ENCODE data around the gene L1TD1. TPM values are rescaled to one million over a fixed set of nuclear protein-coding genes. Genes with fewer than 3 reads are reported as not detected.
A peak's percentile ranks its signal among the peaks of the same experiment; 100 is the strongest.

The L1TD1 gene
- total and polyA plus RNA-seq, 2 donors (not counting 1 experiment from before 2014, with no cell fraction given): 0.17 TPM; not detected in 1

DNA sequence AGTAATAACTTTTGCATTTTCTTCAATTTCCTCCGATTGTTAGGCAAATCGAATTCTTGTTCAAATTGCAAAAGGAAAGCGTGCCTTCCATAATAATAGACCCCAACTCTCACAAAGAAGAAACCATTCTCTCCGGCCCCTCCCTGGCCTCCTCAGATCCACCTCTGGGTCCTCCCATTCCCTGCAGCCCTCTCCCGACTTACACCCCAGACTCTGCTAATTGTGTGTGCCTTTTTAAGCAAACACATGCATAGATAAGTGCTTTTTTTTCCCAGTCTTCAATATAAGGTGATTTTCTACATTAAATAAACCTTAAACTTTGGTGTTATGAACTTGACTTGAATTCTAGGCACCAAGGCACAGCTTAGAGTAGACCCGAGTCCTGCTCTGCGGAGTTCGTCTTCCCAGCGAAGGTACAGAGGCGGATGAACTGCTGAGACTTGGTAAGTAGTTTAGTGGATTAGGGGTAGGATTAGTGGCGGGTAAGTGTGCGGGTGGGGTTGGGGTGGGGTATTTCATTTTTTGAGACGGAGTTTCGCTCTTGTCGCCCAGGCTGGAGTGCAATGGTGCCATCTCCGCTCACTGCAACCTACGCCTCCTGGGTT is 1.5 kb downstream of the L1TD1 start:
- Histone ChIP-seq H3K4me2 (ENCODE audit: extremely low read depth, insufficient read depth, low read length) (no peak overlapping the region), H3K9me3 (ENCODE audit: control insufficient read depth, insufficient read depth, low read depth, low read length) (no peaks in the 10 kb centered on the region), H2AFZ (ENCODE audit: low read length) (no peak overlapping the region), H3K4me1 (ENCODE audit: control insufficient read depth, extremely low read depth, insufficient read depth, low read length) (no peaks in the 10 kb centered on the region), H3K79me2 (ENCODE audit: control insufficient read depth, insufficient read depth, low read length) (no peaks in the 10 kb centered on the region), H3K9ac (ENCODE audit: insufficient read depth, low read length) (no peak overlapping the region), H3K27me3 (ENCODE audit: control insufficient read depth, insufficient read depth, low read length) (no peaks in the 10 kb centered on the region), H4K20me1 (ENCODE audit: control insufficient read depth, extremely low read depth, insufficient read depth, low read length) (no peaks in the 10 kb centered on the region), H3K36me3 (ENCODE audit: control insufficient read depth, insufficient read depth, low read length) (no peaks in the 10 kb centered on the region), H3K4me3 (replicated peaks in 1 of 4; ENCODE audit: control extremely low read depth in 1 of 4, insufficient read depth in 1 of 4, low read depth in 3 of 4, low read length in 4 of 4) (no peak overlapping the region), H3K27ac (ENCODE audit: insufficient read depth, low read length) (no peak overlapping the region)
- TF ChIP-seq, protein P1, sequence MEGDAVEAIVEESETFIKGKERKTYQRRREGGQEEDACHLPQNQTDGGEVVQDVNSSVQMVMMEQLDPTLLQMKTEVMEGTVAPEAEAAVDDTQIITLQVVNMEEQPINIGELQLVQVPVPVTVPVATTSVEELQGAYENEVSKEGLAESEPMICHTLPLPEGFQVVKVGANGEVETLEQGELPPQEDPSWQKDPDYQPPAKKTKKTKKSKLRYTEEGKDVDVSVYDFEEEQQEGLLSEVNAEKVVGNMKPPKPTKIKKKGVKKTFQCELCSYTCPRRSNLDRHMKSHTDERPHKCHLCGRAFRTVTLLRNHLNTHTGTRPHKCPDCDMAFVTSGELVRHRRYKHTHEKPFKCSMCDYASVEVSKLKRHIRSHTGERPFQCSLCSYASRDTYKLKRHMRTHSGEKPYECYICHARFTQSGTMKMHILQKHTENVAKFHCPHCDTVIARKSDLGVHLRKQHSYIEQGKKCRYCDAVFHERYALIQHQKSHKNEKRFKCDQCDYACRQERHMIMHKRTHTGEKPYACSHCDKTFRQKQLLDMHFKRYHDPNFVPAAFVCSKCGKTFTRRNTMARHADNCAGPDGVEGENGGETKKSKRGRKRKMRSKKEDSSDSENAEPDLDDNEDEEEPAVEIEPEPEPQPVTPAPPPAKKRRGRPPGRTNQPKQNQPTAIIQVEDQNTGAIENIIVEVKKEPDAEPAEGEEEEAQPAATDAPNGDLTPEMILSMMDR (conservative IDR thresholded peaks at IDR 0.05 in 1 of 2, IDR thresholded peaks at IDR 0.05 in 1 of 2; ENCODE audit: low read depth in 1 of 2, low read length in 2 of 2): no peak
- no peak for TF ChIP-seq EZH2 (IDR thresholded peaks at IDR 0.05; ENCODE audit: low read length, missing control alignments)
- no peak for DNase-seq (ENCODE audit: low read depth in 2 of 2)

DNA sequence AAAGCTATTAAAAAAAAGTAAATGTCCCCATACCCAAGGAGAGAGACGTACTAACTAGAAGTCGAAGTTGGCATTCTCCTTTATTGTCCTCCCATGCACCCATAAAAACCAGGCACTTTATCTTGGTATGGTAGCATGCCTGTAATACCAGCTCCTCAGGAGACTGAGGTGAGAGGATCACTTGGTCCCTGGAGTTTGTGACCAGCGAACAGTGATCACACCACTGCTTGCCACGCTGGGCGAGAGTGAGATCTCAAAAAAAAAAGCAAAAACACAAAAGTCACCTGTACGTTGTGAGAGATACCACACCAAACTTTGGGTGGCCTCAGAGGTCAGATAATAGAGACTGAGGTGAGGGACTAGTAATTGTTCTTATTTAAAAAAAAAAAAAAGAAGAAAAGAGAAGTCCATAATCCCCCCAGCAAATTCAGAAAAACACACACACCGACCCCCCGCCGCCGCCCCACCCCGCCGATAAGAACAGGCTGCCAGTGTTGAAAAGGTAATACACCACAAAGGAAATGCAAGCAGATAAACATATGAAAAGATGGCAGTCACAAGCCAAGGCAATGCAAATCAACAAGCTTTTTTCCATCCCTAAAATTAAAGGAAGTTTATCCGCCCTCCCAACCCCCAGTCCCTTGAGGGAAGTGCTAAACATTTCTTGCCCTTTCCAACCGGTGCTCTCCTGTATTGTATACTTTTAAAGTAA is 3.6 kb downstream of the L1TD1 start:
- no peak overlapping the region for H3K4me2 ChIP-seq (ENCODE audit: extremely low read depth, insufficient read depth, low read length)
- no peak overlapping the region for H3K27ac ChIP-seq (ENCODE audit: insufficient read depth, low read length)
- no peaks in the 10 kb centered on the region for H3K4me1 ChIP-seq (ENCODE audit: control insufficient read depth, extremely low read depth, insufficient read depth, low read length)
- DNase-seq (ENCODE audit: low read depth in 2 of 2): no peak
- no peaks in the 10 kb centered on the region for H3K36me3 ChIP-seq (ENCODE audit: control insufficient read depth, insufficient read depth, low read length)
- no peaks in the 10 kb centered on the region for H3K9me3 ChIP-seq (ENCODE audit: control insufficient read depth, insufficient read depth, low read depth, low read length)
- no peak for TF ChIP-seq EZH2 (IDR thresholded peaks at IDR 0.05; ENCODE audit: low read length, missing control alignments)
- TF ChIP-seq, protein P1 (conservative IDR thresholded peaks at IDR 0.05 in 1 of 2, IDR thresholded peaks at IDR 0.05 in 1 of 2; ENCODE audit: low read depth in 1 of 2, low read length in 2 of 2): no peak
- H3K27me3 ChIP-seq (ENCODE audit: control insufficient read depth, insufficient read depth, low read length): no peaks in the 10 kb centered on the region
- H3K4me3 ChIP-seq (replicated peaks in 1 of 4; ENCODE audit: control extremely low read depth in 1 of 4, insufficient read depth in 1 of 4, low read depth in 3 of 4, low read length in 4 of 4): no peak overlapping the region
- no peaks in the 10 kb centered on the region for H4K20me1 ChIP-seq (ENCODE audit: control insufficient read depth, extremely low read depth, insufficient read depth, low read length)
- no peak overlapping the region for H2AFZ ChIP-seq (ENCODE audit: low read length)
- H3K79me2 ChIP-seq (ENCODE audit: control insufficient read depth, insufficient read depth, low read length): no peaks in the 10 kb centered on the region
- H3K9ac ChIP-seq (ENCODE audit: insufficient read depth, low read length): no peak overlapping the region

DNA sequence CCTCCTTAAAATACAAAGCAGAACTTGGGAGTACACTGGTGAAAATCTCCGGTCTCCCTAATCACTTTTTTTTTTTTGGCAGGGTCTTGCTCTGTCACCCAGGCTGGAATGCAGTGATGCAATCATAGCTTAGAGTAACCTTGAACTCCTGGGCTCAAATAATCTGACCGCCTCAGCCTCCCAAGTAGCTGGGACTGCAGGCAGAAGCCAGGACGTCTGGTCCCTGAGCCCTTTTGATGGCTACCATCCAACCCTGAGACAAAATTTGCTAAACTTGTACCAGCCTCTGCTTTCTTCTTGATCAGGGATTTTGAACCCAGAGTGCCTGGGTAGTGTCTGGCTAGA is 4.1 kb downstream of the L1TD1 start:
- Histone ChIP-seq H3K4me1 (ENCODE audit: control insufficient read depth, extremely low read depth, insufficient read depth, low read length) (no peaks in the 10 kb centered on the region), H3K9ac (ENCODE audit: insufficient read depth, low read length) (no peak overlapping the region), H3K27ac (ENCODE audit: insufficient read depth, low read length) (no peak overlapping the region), H3K27me3 (ENCODE audit: control insufficient read depth, insufficient read depth, low read length) (no peaks in the 10 kb centered on the region), H3K79me2 (ENCODE audit: control insufficient read depth, insufficient read depth, low read length) (no peaks in the 10 kb centered on the region), H3K4me3 (replicated peaks in 1 of 4; ENCODE audit: control extremely low read depth in 1 of 4, insufficient read depth in 1 of 4, low read depth in 3 of 4, low read length in 4 of 4) (no peak overlapping the region), H2AFZ (ENCODE audit: low read length) (no peak overlapping the region), H3K36me3 (ENCODE audit: control insufficient read depth, insufficient read depth, low read length) (no peaks in the 10 kb centered on the region), H3K4me2 (ENCODE audit: extremely low read depth, insufficient read depth, low read length) (no peak overlapping the region), H3K9me3 (ENCODE audit: control insufficient read depth, insufficient read depth, low read depth, low read length) (no peaks in the 10 kb centered on the region), H4K20me1 (ENCODE audit: control insufficient read depth, extremely low read depth, insufficient read depth, low read length) (no peaks in the 10 kb centered on the region)
- DNase-seq (ENCODE audit: low read depth in 2 of 2): peak; percentile 20 to 31
- no peak for TF ChIP-seq EZH2 (IDR thresholded peaks at IDR 0.05; ENCODE audit: low read length, missing control alignments)
- TF ChIP-seq, protein P1 (conservative IDR thresholded peaks at IDR 0.05 in 1 of 2, IDR thresholded peaks at IDR 0.05 in 1 of 2; ENCODE audit: low read depth in 1 of 2, low read length in 2 of 2): no peak

Measured in fibroblast of lung (primary cell).